Chondrocyte (in vitro differentiated cells): Measurements from ENCODE around the gene AK3. TPM values are rescaled to one million over a fixed set of nuclear protein-coding genes. Genes with fewer than 3 reads are reported as not detected.

Experiments
- DNase-seq: peaks from one replicate; pipeline ENCODE4 v3.0.0; 2021; ENCODE audit warnings: mixed read lengths, low spot score
- H3K27ac Mint-ChIP-seq: one replicate; pipeline ENCODE4 v1.8.0; 2021; ENCODE audit warnings: mild to moderate bottlenecking, moderate library complexity, mixed read lengths; ENCODE audit not compliant: unreplicated experiment
- H3K27me3 Mint-ChIP-seq: 2 replicates; pipeline ENCODE4 v1.8.0; 2021; ENCODE audit warnings: low read depth, mixed read lengths
- H3K36me3 Mint-ChIP-seq: 2 replicates; pipeline ENCODE4 v1.8.0; 2021; ENCODE audit warnings: low read depth, mixed read lengths
- H3K4me1 Mint-ChIP-seq: 2 replicates; pipeline ENCODE4 v1.8.0; 2021; ENCODE audit warnings: low read depth, mild to moderate bottlenecking, mixed read lengths
- H3K4me3 Mint-ChIP-seq: one replicate; pipeline ENCODE4 v1.8.0; 2021; ENCODE audit warnings: mild to moderate bottlenecking, moderate library complexity, mixed read lengths; ENCODE audit not compliant: unreplicated experiment
- H3K9me3 Mint-ChIP-seq: 2 replicates; pipeline ENCODE4 v1.8.0; 2021; ENCODE audit warnings: low read depth, mixed read lengths
- total RNA-seq: library from RNA; stranded (reverse); gene quantifications from 3 replicates; pipeline ENCODE4 v1.2.1, GENCODE V29; 2021
- TF ChIP-seq, protein P1 (sequence below): fragments of 200-600 bp; sonication (generic); IDR thresholded peaks from 2 replicates; pipeline ENCODE4 v1.5.0; 2021; ENCODE audit warnings: antibody characterized with exemption, mild to moderate bottlenecking, moderate library complexity

AK3 gene
- total RNA-seq, 1 donor from 2014 or later = 39.7 TPM

DNA sequence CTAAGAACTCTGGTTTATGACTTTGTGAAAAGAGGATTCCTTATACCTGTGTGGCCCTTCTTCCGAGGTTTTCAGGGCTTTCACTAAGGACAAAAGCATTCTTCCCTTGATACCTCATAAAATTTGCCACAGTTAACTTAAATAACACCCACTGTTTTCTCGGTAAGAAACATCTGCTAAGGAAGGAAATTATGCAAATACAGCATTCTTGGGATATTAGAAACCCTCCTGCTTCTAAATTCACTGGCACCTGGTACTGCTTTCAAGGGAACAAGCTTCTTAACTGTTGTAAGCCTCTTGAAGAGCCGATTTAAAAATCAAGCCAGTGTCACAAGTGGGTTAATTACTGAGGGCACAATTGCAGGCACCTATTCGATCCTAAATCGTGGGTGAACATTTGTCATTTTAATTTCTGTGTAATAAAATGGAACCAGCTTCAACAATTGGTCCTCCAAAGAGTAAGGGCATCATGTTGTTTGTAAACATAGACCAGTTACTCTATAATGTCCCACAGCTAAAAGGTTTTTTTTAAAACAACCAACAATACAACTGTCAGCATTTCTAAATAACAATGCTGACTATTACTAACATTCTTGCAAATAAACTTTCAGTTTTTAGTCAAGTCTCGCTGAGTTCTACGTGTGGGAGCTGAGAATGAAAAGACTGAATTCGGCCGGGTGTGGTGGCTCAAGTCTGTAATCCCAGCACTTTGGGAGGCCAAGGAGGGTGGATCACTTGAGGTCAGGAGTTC lies 26.6 kb downstream of the AK3 start:
- no peaks in the 10 kb centered on the region for H3K27me3 Mint-ChIP-seq
- no peak for DNase-seq
- TF ChIP-seq, protein P1, sequence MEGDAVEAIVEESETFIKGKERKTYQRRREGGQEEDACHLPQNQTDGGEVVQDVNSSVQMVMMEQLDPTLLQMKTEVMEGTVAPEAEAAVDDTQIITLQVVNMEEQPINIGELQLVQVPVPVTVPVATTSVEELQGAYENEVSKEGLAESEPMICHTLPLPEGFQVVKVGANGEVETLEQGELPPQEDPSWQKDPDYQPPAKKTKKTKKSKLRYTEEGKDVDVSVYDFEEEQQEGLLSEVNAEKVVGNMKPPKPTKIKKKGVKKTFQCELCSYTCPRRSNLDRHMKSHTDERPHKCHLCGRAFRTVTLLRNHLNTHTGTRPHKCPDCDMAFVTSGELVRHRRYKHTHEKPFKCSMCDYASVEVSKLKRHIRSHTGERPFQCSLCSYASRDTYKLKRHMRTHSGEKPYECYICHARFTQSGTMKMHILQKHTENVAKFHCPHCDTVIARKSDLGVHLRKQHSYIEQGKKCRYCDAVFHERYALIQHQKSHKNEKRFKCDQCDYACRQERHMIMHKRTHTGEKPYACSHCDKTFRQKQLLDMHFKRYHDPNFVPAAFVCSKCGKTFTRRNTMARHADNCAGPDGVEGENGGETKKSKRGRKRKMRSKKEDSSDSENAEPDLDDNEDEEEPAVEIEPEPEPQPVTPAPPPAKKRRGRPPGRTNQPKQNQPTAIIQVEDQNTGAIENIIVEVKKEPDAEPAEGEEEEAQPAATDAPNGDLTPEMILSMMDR = no peak
- peaks cover 21% of the 10 kb centered on the region for H3K36me3 Mint-ChIP-seq
- no peak overlapping the region for H3K27ac Mint-ChIP-seq
- H3K9me3 Mint-ChIP-seq = no peaks in the 10 kb centered on the region
- no peaks in the 10 kb centered on the region for H3K4me1 Mint-ChIP-seq
- no peak overlapping the region for H3K4me3 Mint-ChIP-seq

DNA sequence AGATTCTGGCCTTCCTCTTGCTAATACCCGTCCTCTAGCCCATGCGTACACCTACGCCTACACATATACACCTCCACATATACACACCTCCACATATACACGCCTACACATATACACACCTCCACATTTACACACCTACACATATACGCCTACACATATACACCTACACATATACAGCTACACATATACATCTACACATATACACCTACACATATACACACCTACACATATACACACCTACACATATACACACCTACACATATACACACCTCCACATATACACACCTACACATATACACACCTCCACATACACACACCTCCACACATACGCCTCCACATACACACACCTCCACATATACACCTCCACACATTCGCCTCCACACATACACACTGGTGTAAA lies 27.2 kb downstream of the AK3 start:
- no peaks in the 10 kb centered on the region for H3K4me1 Mint-ChIP-seq
- H3K36me3 Mint-ChIP-seq = peaks cover 17% of the 10 kb centered on the region

DNA sequence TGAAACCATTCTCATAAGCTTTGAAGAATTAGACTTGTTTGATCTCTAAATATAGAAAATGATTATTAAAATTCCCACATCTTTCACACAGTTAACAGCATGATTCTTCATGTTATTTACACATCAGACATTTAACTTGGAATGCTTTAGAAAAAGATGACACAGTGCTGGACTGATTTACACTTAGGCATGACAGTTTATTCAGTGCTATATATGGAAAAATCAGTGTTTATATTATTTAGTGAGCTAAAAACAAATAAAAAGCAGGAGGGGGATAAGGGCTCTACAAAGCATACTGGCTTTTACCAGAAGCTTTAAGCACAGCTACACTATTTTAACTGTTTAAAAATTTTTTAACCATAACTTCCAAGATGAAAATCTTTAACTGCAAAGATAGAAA lies 31.6 kb downstream of the AK3 start:
- TF ChIP-seq, protein P1 = no peak
- no peak overlapping the region for H3K27ac Mint-ChIP-seq
- peaks cover 6% of the 10 kb centered on the region for H3K36me3 Mint-ChIP-seq
- no peak for DNase-seq
- no peaks in the 10 kb centered on the region for H3K4me1 Mint-ChIP-seq
- no peaks in the 10 kb centered on the region for H3K9me3 Mint-ChIP-seq
- H3K4me3 Mint-ChIP-seq = no peak overlapping the region
- H3K27me3 Mint-ChIP-seq = no peaks in the 10 kb centered on the region

More for the DNA sequence above, 27.2 kb downstream of the AK3 start:
- TF ChIP-seq, protein P1 = no peak
- H3K9me3 Mint-ChIP-seq = no peaks in the 10 kb centered on the region
- H3K27me3 Mint-ChIP-seq = no peaks in the 10 kb centered on the region
- no peak overlapping the region for H3K4me3 Mint-ChIP-seq
- H3K27ac Mint-ChIP-seq = no peak overlapping the region
- no peak for DNase-seq

DNA sequence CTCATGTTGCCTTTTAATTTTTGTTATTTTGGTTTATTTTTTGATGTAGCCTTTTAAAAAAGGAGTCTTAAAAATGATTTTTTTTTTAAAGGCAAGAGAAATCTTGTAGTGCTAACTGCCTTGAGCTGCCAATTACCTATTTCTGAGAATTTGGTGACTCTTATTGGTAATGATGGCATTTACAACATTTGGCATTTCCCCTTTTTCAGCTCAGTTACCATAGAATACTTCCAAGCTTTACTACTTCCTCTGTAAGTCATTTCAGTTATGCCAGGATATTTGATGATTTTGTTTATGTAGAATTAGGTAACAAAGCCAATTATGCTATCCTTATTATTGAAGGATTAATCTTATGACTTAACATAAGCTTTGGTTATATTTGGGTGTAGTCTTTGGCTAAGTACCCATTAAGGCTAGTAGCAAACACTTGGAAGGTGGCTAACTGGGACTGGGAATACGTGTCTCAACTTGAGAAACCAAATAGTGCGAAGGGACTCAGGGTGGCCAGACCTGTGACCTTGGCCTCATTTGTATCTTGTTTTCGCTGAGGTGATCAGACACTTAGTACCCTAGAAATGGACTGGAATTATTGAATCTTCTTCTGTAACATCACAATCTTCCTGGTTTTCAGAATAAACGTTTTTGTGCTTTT lies 33.9 kb downstream of the AK3 start:
- Mint-ChIP-seq H3K4me3 (no peak overlapping the region), H3K27me3 (no peaks in the 10 kb centered on the region), H3K9me3 (no peaks in the 10 kb centered on the region), H3K4me1 (no peaks in the 10 kb centered on the region), H3K36me3 (peaks cover 11% of the 10 kb centered on the region), H3K27ac (no peak overlapping the region)
- DNase-seq = no peak
- TF ChIP-seq, protein P1 = no peak

DNA sequence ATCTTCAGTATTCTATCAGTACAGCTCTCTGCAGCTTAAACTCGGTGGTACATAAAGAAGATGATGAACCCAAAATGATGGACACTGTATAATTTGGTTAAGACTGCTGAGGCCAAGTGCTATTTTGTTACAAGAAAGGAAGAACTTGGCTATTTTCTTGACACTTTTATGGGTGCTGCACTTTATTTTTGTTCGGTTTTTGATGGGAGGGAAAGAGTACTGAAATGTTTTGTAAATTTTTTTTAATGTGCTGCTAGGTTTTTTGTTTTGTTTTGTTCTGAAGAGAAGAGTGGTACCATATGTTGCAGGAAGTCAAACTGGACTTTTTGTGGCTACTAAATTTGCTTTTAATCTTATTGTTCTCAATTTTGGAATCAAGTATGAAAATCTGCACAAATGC lies 35.0 kb downstream of the AK3 start:
- Mint-ChIP-seq H3K27me3 (no peaks in the 10 kb centered on the region), H3K4me3 (no peak overlapping the region), H3K27ac (no peak overlapping the region), H3K36me3 (peaks cover 15% of the 10 kb centered on the region), H3K9me3 (no peaks in the 10 kb centered on the region), H3K4me1 (no peaks in the 10 kb centered on the region)
- DNase-seq = no peak
- TF ChIP-seq, protein P1 = no peak
